ENCODE measurements around the gene WFIKKN2.
A peak's percentile ranks its signal among the peaks of the same experiment; 100 is the strongest.

The WFIKKN2 gene

DNA sequence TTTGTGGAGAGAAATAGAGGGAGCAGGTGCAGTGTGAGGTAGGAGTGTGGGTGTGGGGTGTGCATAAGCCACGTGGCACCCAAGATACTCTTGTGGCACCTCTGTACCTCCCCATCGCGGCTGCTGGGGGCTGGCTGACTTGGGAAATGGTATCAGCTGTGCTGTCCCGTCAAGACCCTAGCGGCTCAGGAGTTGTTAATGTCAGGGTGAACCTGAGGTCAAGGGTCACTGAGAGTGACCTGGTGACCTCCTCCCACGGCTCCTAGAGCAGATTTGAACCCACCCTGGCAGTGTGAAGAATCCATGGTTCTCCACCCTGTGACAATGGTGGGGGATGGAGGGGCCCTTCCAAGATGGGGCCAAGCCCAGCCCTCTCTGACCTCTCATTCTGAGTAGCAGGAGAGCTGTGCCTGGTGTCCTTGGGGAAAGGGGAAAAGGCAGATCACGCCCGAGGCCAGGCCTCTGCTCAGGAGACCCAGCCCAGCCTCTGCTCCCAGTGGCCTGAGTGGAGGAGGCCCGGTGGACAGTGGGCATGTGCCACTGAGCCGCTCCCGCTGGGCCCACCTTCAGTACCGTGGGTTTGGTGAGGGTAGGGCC, 3.0 kb upstream of the WFIKKN2 start:
- no peak overlapping the region for H3K9ac ChIP-seq
- H3K36me3 ChIP-seq (ENCODE audit: control insufficient read depth, insufficient read depth, low read length), result no peaks in the 10 kb centered on the region
- no peaks in the 10 kb centered on the region for H3K79me2 ChIP-seq
- H3K9me3 ChIP-seq (ENCODE audit: control insufficient read depth, low read length), result no peaks in the 10 kb centered on the region
- no peak overlapping the region for H3K4me2 ChIP-seq (ENCODE audit: low read length)
- no peaks in the 10 kb centered on the region for H3K4me1 ChIP-seq
- H3K27ac ChIP-seq, result no peak overlapping the region
- H2AFZ ChIP-seq, result no peak overlapping the region
- H3K27me3 ChIP-seq (ENCODE audit: control insufficient read depth, insufficient read depth, low read length), result no peaks in the 10 kb centered on the region
- H3K4me3 ChIP-seq (ENCODE audit: low read depth, low read length), result no peak overlapping the region
- TF ChIP-seq, protein P1, sequence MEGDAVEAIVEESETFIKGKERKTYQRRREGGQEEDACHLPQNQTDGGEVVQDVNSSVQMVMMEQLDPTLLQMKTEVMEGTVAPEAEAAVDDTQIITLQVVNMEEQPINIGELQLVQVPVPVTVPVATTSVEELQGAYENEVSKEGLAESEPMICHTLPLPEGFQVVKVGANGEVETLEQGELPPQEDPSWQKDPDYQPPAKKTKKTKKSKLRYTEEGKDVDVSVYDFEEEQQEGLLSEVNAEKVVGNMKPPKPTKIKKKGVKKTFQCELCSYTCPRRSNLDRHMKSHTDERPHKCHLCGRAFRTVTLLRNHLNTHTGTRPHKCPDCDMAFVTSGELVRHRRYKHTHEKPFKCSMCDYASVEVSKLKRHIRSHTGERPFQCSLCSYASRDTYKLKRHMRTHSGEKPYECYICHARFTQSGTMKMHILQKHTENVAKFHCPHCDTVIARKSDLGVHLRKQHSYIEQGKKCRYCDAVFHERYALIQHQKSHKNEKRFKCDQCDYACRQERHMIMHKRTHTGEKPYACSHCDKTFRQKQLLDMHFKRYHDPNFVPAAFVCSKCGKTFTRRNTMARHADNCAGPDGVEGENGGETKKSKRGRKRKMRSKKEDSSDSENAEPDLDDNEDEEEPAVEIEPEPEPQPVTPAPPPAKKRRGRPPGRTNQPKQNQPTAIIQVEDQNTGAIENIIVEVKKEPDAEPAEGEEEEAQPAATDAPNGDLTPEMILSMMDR (IDR thresholded peaks at IDR 0.05), result no peak

DNA sequence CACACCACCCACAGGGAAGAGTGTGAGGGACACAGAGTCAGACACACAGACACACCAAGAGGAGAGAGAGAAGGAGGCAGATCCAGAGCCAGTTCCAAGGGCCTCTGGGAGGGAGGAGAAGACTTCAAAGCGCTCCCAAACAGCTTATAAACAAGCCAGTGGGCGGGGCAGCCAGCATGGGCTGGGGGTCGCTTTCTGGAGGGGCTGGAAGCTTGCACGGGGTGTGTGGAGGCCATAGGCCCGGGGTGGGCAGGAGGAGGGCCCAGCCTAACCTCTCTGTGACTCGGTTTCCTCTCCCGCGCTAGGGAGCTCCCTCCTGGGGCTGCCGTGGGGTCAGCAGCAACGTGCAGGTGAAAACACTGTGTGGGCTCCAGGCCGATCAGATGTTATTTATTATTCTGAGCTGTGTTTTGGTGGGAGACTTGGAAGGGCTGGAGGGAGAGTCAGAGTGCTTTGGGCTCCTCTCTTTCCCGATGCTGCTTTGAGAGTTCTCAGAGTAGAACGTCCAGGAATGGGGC, 2.5 kb upstream of the WFIKKN2 start:
- Histone ChIP-seq H3K4me3 (ENCODE audit: low read depth, low read length) (no peak overlapping the region), H3K4me1 (no peaks in the 10 kb centered on the region), H3K27ac (no peak overlapping the region), H3K4me2 (ENCODE audit: low read length) (no peak overlapping the region), H3K27me3 (ENCODE audit: control insufficient read depth, insufficient read depth, low read length) (no peaks in the 10 kb centered on the region), H3K9ac (no peak overlapping the region), H2AFZ (no peak overlapping the region), H3K36me3 (ENCODE audit: control insufficient read depth, insufficient read depth, low read length) (no peaks in the 10 kb centered on the region), H3K79me2 (no peaks in the 10 kb centered on the region), H3K9me3 (ENCODE audit: control insufficient read depth, low read length) (no peaks in the 10 kb centered on the region)
- TF ChIP-seq, protein P1 (IDR thresholded peaks at IDR 0.05), result no peak

DNA sequence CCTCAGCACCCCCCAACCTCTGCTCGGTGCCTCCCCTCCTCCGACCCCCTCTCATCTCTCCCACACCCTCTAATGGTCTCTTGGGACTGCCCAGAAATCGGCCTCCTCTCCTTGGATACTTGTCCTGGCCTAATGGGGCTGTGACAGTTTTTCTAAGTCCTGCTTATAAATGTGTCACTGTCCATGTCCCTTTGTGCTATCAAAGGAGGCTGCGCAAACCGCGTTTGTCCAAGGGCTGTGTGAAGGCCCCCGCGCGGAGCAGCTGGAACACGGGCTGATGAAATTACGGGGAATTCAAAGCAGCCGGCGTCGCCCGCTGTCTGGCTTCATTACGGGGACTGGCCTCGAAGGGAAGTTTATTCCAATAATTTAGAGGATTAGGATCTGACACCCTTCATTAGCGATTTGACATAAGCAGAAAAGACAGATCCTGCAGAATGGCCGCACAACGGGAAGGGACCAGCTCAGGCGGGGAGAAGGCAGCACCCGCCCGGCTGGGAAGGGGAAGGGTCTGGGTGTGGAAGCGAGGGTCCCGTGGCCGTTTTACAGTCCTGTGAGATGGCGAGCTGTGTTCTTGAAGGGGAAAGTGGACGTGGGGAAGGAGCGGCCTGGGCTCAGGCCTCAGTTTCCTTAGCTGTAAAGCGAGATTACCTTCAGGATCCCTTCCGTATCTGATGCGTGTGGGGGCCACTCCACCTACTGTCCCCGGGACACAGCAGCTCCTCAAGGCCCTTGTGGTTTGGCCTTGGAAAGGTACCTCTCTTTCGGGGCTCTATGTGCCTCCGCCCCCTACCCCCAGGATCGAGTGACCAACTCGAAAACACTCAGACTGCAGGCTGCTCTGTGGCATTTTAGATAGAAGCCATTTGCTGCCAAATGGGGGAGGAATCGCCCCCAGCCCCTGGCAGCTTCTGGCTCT, 1.6 kb upstream of the WFIKKN2 start:
- Histone ChIP-seq H3K27me3 (ENCODE audit: control insufficient read depth, insufficient read depth, low read length) (no peaks in the 10 kb centered on the region), H3K79me2 (no peaks in the 10 kb centered on the region), H3K4me2 (ENCODE audit: low read length) (no peak overlapping the region), H3K27ac (no peak overlapping the region), H3K36me3 (ENCODE audit: control insufficient read depth, insufficient read depth, low read length) (no peaks in the 10 kb centered on the region), H3K4me3 (ENCODE audit: low read depth, low read length) (no peak overlapping the region), H2AFZ (no peak overlapping the region), H3K9ac (no peak overlapping the region), H3K9me3 (ENCODE audit: control insufficient read depth, low read length) (no peaks in the 10 kb centered on the region), H3K4me1 (no peaks in the 10 kb centered on the region)
- TF ChIP-seq, protein P1 (IDR thresholded peaks at IDR 0.05), result no peak

DNA sequence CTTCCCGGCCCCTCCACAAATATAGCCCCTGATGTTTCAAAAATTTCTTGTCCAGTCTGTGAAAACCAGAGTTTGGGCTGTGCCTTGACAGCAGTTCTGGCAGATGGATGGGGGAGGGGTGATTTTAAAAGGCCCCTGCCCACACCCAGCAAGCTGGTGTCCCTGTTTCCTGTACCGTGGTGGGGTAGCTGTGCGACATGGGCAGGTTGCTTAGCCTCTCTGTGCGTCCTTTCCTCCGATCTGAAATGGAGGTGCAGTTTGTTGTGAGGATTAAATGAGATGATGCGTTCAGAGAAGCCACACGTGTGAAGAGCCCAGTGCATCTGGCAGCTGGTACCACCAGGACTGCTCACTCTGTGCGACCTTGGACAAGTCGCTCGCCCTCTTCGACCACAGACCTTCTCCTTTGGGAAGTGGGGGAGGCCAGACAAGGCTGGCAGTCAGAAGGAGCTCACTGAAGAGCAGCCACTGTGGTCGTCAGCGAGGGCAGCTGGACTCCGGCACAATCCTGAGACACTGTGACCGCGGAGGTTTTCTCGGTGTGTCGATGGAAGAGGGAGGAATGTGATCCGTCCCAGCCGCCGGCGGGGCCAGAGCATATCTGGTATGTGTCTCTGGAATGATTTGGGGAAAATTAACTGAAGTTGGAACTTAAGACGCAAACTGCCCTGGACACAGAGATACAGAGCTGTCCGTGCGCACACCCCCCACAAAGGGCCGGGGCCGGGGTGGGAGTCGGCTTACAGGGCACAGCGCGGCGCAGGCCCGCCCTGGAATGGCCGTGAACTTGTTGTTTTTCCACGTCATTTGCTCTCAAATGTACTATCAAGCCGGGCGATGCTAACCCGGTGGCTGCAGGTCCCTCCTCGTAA, 721 bp upstream of the WFIKKN2 start:
- Histone ChIP-seq H3K4me3 (ENCODE audit: low read depth, low read length) (no peak overlapping the region), H3K36me3 (ENCODE audit: control insufficient read depth, insufficient read depth, low read length) (no peaks in the 10 kb centered on the region), H3K27me3 (ENCODE audit: control insufficient read depth, insufficient read depth, low read length) (no peaks in the 10 kb centered on the region), H3K4me2 (ENCODE audit: low read length) (peak overlapping the region; percentile 35), H3K4me1 (no peaks in the 10 kb centered on the region), H3K9me3 (ENCODE audit: control insufficient read depth, low read length) (no peaks in the 10 kb centered on the region), H3K79me2 (no peaks in the 10 kb centered on the region), H2AFZ (peak overlapping the region; percentile 73), H3K27ac (no peak overlapping the region), H3K9ac (no peak overlapping the region)
- TF ChIP-seq, protein P1 (IDR thresholded peaks at IDR 0.05), result no peak
